GM12878 (cell line): ENCODE results near the gene ZNF652.

ENCODE experiments used
- ELK1 ChIP-seq: IDR thresholded peaks from 2 replicates; pipeline ENCODE4 v1.6.1; 2012; ENCODE audit warnings: low read depth, low read length, improper control_type of control experiment
- SIN3A ChIP-seq: IDR thresholded peaks from 2 replicates; pipeline ENCODE4 v1.6.1; 2012; ENCODE audit warnings: low read depth, low read length, improper control_type of control experiment
- TF ChIP-seq, protein P1 (sequence below): fragments of 150-350 bp; IDR thresholded peaks from 2 replicates; pipeline ENCODE4 v1.6.1; 2016; ENCODE audit warnings: low read depth, low read length

DNA sequence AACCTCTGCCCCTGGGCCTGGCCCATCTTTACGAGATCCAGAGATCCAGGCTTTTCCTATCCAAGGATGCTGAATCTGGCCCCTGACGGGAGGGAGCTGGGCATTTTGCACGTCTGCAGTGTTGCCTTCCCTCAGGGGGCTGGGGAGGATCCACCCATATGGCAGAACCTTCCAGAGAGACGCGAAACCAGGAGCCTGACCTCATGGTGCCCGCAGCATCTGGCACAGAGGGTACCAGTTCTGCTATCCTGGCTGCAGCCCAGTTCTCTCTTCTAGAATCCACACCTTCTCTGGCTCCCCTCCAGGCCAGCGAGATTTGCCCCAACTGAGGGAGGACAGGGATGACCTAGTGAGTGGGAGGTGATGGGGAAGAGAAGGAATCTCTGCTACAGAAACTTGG, 20.5 kb upstream of the ZNF652 start:
- TF ChIP-seq, protein P1, sequence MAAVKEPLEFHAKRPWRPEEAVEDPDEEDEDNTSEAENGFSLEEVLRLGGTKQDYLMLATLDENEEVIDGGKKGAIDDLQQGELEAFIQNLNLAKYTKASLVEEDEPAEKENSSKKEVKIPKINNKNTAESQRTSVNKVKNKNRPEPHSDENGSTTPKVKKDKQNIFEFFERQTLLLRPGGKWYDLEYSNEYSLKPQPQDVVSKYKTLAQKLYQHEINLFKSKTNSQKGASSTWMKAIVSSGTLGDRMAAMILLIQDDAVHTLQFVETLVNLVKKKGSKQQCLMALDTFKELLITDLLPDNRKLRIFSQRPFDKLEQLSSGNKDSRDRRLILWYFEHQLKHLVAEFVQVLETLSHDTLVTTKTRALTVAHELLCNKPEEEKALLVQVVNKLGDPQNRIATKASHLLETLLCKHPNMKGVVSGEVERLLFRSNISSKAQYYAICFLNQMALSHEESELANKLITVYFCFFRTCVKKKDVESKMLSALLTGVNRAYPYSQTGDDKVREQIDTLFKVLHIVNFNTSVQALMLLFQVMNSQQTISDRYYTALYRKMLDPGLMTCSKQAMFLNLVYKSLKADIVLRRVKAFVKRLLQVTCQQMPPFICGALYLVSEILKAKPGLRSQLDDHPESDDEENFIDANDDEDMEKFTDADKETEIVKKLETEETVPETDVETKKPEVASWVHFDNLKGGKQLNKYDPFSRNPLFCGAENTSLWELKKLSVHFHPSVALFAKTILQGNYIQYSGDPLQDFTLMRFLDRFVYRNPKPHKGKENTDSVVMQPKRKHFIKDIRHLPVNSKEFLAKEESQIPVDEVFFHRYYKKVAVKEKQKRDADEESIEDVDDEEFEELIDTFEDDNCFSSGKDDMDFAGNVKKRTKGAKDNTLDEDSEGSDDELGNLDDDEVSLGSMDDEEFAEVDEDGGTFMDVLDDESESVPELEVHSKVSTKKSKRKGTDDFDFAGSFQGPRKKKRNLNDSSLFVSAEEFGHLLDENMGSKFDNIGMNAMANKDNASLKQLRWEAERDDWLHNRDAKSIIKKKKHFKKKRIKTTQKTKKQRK = no peak
- no peak for TF ChIP-seq SIN3A
- TF ChIP-seq ELK1 = no peak
